Tongue (tissue), 2 donors: Measurements from ENCODE around the gene JAKMIP3. TPM values are rescaled to one million over a fixed set of nuclear protein-coding genes. Genes with fewer than 3 reads are reported as not detected.
"Not testable (repeated sequence)": the region's sequence is repeated elsewhere in the genome, so short reads cannot be mapped to it uniquely, and the experiment has no call there.

Experiments used
- DNase-seq: peaks from one replicate; pipeline ENCODE4 v3.0.0-alpha.2; 2015
- total RNA-seq: library from RNA; depleted of rRNA; stranded (reverse); fragments of >200 nt; gene quantifications from one replicate; pipeline ENCODE4 v1.2.3, GENCODE V29; 2014

Gene JAKMIP3
- total RNA-seq, 1 donor from 2014 or later, result 1.0 TPM

- DNase-seq, result no peak
Observed at GRCh38 chr10:132066186-132066585, 440 bp downstream of the JAKMIP3 start.

- DNase-seq, result no peak
Observed at GRCh38 chr10:132066812-132067211, 1.1 kb downstream of the JAKMIP3 start.

GRCh38 chr10:132068431-132069121, 2.8 kb downstream of the JAKMIP3 start:
- no peak for DNase-seq

- no peak for DNase-seq
Observed at GRCh38 chr10:132069122-132069848, 3.5 kb downstream of the JAKMIP3 start.

GRCh38 chr10:132069849-132070182, 4.1 kb downstream of the JAKMIP3 start:
- DNase-seq, result no peak

- DNase-seq, result no peak
Observed at GRCh38 chr10:132070724-132071123, 5.0 kb downstream of the JAKMIP3 start.

GRCh38 chr10:132071667-132072066, 5.9 kb downstream of the JAKMIP3 start:
- no peak for DNase-seq

GRCh38 chr10:132075909-132076577, 10.3 kb downstream of the JAKMIP3 start:
- no peak for DNase-seq

GRCh38 chr10:132076578-132077081, 10.9 kb downstream of the JAKMIP3 start:
- no peak for DNase-seq

GRCh38 chr10:132077091-132077490, 11.3 kb downstream of the JAKMIP3 start:
- no peak for DNase-seq

- no peak for DNase-seq
Observed at GRCh38 chr10:132078746-132079345, 13.1 kb downstream of the JAKMIP3 start.

GRCh38 chr10:132084384-132084783, 18.6 kb downstream of the JAKMIP3 start:
- DNase-seq, result not testable (repeated sequence)

- not testable (repeated sequence) for DNase-seq
Observed at GRCh38 chr10:132093236-132093635, 27.5 kb downstream of the JAKMIP3 start.

GRCh38 chr10:132094581-132095234, 29.0 kb downstream of the JAKMIP3 start:
- DNase-seq, result no peak

- DNase-seq, result no peak
Observed at GRCh38 chr10:132095403-132096113, 29.8 kb downstream of the JAKMIP3 start.

- DNase-seq, result no peak
Observed at GRCh38 chr10:132096223-132096622, 30.5 kb downstream of the JAKMIP3 start.

- DNase-seq, result no peak
Observed at GRCh38 chr10:132096863-132097478, 31.2 kb downstream of the JAKMIP3 start.

- DNase-seq, result no peak
Observed at GRCh38 chr10:132097609-132098377, 32.0 kb downstream of the JAKMIP3 start.

GRCh38 chr10:132098539-132099388, 33.0 kb downstream of the JAKMIP3 start:
- DNase-seq, result no peak
